Stimulated activated CD4-positive, alpha-beta T cell treated with anti-CD3 and anti-CD28 coated beads, TNF-alpha, amount 100 ng/mL, for 4 hours (primary cell): ENCODE measurements around the gene C1QTNF5.
"Not testable (repeated sequence)": the region's sequence is repeated elsewhere in the genome, so short reads cannot be mapped to it uniquely, and the experiment has no call there.

ENCODE experiments used
- DNase-seq, 3 experiments: peaks; one replicate each; pipeline ENCODE4 v3.0.0-alpha.2; 2020; ENCODE audit warnings: low read depth in 3 of 3

Gene C1QTNF5, protein sequence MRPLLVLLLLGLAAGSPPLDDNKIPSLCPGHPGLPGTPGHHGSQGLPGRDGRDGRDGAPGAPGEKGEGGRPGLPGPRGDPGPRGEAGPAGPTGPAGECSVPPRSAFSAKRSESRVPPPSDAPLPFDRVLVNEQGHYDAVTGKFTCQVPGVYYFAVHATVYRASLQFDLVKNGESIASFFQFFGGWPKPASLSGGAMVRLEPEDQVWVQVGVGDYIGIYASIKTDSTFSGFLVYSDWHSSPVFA

DNA sequence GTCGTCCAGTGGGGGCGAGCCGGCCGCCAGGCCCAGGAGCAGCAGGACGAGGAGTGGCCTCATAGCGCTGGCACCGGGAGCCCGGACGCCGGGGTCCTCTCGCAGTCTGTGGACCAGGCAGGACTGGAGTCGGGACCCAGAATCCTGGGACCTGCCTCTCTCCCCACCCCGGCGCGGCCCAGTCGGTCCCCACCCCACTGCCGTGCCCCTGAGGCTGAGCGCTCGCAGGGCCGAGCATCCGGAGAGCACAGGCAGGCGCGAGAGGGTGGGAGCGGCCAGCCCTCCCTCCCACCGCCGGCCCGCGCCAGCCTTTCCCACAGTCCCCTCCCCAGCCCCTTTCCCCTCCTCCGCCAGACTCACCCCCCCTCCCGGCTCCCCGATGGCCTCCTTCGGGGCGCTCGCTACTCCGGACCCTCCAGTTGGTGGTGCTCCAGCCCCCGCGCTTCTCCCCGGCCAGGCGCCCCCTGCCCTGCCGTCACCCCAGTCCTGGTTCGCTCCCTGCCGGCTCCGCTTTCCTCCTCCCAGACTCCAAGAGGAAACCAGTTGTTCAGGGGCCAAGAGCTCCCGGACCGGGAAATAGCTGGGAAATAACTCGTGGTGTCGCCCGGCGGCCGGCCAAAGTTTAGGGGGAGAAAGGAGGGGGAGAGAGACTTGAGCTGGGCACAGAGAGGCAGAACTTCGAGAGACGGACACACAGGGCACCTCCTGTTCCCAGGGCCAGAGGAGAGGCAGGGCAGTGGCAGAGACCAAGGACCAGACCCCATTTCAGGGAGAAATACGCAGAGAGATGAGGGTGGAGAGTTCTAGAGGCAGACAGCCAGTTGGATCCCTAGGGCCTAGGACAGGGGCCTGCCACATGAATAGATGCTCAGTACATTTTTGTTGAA, at the start of gene C1QTNF5:
Gene C1QTNF5 (minus strand): TSS at position 549 of the 887 bp plus-strand sequence. CDS start 486 bp downstream, at position 63.
- no peak for DNase-seq

DNA sequence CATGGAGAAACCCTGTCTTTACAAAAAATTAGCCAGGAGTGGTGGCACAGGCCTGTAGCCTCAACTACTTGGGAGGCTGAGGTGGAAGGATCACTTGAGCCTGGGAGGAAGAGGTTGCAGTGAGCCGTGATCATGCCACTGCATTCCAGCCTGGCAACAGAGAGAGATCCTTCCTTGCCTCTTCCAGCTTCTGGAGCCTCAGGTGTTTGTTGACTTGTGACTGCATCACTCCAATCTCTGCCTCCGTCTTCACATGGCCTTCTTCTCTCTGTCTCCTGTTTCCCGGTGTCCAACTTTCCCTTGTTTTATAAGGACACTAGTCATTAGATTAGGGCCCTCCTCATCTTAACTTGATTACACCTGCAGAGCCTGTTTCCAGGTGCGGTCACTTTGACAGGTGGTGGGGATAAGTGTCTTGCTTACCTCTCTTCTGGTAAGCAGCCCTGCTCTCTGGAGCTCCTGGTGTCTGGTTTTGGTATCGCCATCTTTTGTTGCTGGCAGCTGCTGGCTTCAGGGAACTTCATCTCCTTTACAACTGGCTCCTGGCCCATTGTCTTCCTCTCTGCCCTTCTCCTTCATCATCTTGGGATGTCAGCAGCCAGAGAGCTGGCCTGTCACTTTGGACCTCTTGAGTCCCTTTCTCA, 49.0 kb upstream of the C1QTNF5 start:
- no peak for DNase-seq

DNA sequence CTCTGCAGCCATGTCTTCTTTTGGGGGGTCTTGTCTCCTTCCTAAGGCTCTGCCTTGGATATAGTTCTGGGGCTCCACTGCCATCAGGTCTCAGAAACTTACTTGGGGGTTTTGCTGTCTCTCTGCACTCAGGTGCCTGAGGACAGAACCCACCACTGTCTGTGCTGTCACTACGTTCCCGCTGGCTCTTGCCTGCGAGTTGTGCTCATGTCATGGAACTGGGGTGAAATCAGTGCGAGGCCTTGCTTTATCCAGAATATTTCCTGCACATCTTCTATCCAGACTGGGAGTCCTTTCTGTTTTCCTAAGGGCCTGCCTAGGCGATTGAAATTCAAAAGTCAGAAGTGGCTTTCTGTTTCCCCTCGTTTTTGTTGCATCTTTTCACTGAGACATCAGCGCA, 47.4 kb upstream of the C1QTNF5 start:
- no peak for DNase-seq

DNA sequence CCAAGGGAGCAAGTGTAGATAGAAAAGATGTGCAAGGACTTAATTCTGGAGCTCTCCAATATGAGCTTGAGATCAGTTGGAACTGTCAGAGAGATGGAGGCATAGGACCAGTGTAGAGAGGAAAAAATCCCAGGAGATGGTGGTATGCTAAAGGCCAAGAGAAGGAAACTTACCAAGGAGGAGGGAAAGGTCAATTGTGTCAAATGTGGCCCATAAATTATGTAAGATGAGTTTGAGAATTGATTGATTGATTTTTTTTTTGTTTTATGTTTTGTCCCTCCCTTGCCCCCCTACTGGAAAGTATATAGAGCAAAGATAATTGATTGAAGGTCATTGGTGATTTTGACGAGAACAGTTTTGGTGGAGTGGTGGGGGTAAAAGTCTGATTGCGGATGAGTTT, 43.6 kb upstream of the C1QTNF5 start:
- no peak for DNase-seq

DNA sequence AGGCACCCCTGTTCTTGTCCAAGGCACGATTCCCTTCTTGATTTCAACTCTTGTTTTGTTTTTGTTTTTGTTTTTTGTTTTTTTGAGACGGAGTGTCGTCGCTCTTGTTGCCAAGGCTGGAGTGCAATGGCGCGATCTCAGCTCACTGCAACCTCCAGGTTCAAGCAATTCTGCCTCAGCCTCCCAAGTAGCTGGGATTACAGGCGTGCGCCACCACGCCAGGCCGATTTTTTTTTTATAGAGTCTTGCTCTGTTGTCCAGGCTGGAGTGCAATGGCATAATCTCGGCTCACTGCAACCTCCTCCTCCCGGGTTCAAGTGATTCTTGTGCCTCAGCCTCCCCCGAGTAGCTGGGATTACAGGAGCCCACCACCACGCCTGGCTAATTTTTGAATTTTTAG, 41.8 kb upstream of the C1QTNF5 start:
- not testable (repeated sequence) for DNase-seq

DNA sequence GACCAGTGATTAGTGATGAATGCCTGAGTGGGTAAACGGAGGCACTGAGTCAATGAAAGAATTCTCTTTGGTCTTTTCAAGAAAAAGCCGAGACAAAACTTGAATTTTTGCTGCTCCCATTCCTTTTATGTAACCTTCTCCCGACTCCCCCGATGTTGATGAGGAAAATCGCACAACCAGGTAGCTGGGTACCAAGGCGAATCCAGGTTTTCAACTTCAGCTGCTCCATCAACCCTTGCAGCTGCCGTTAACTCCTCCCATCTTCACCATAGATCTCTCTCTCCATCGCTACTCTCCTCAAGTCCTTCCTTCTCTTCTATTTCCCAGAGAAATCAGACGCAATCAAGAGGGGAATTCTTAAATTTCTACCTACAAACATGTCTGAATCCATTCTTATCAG, 41.4 kb upstream of the C1QTNF5 start:
- DNase-seq: no peak

DNA sequence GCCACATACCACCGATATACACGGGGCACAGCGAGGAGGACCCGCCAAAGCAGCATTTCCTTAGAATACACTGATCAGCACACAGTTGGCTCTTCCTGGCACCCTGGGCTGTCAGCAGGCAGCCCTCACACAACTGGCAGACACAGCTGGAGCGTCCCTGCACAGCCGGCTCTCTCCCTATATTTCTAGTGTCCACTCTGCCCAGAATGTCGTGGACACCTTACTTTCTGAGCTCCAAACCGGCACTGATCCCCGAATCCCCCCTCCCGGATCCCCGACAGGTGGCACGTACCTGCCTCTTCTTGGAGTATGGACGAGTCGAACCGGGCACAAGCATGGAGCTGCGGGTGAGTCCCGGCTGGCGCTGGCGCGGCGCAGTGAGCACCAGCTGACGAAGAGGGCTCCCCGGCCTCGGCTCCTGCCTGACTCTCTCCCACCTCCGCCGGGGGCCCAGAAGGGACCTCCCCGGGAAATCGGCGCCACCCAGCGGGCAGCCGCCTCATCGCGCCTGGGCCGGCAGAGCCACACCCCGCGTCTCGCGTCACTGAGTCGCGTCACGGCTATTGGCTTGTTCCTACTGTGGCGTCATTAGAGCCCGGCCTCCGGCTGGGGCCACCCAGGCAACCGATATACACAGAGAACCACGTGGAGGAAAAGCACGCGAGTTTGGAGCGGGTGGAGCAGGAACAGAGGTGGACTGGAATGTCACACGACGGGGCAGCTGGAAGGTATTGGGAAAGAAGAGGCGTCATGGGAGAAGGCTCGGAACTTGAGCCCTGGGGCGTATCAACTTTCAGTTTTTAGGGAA, 40.7 kb upstream of the C1QTNF5 start, which contains the start of gene USP2:
Gene USP2 (minus strand): TSS at position 510 of the 808 bp plus-strand sequence. CDS start 8,210 bp downstream, outside the sequence.
- peak; percentile 94 to 98 (median 95) for DNase-seq

DNA sequence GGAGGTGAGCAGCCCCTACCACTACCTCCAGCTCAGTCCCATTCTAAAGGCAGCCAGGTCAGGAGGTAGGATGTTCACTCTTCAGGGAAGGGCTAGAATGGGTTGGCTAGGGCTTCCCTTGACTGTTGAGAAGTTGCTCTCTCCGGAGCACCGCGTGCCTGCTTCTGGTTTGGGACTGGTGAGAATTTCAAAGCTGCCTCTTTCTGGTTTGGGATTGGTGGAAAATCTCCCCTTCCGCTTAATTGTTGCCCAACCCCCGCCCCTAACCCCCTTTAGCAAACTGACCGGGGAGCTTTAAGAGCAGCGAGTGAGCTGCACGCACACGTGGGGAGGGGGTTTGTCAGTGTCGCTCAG, 40.1 kb upstream of the C1QTNF5 start:
- no peak for DNase-seq

DNA sequence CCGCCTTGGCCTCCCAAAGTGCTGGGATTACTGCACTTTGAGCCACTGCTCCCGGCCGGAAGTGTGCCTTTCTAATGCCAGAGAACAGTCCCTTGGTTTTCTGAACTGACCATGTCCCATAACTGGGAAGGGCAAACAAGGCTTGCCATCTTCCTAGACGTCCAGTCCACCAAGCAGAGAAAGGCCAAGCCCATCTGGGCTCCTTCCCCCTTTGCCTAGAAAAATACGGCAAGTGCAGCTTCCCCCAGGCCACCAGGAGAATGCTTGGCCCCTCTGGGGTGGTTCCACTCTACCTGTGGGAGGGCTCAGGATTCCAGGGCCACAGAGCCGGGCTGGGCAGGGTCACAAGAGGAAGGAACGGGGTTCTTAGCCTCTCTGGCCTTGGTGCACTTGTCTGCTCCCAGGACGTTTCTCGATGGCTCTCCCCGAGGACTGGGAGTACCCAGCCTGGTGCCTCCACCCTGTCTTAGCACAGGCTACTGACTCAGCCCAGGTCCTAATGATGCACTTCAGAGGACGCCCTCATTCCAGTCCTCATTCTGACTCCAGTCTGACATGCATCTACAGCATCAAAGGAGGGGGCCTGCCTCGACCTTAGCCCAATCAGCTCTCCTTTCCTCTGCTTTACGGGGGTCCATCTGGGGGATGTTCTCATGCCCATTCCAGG, 39.6 kb upstream of the C1QTNF5 start:
- DNase-seq: no peak

DNA sequence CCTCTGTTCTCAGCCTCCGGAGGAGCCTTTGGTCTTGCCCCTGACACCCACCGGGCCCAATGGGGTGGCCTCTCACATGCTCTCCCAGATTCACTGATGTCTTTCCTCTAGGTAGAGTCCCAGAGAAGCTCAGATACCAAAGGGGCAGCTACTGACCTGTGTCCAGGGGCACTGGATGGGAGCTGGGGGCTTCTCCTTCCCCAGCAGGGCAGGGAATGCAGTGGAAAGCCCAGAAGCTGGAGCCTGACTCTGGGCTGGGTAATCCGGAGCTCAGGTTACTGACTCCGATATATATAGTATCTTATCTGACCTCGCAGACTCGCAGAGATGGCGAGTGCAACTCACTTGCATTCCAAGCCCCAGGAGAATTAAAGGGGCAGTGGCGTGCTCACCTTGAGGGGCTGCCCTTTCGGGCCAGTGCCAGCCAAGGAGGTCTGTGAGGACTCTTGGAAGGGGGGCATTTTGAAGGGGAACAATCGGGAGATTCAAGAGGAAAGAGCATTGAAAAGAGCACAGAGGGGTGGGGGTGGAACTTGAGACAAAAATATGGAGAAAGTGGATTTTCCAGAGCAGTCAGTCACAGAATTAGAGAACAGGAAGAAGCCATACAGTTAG, 38.3 kb upstream of the C1QTNF5 start:
- DNase-seq: no peak

DNA sequence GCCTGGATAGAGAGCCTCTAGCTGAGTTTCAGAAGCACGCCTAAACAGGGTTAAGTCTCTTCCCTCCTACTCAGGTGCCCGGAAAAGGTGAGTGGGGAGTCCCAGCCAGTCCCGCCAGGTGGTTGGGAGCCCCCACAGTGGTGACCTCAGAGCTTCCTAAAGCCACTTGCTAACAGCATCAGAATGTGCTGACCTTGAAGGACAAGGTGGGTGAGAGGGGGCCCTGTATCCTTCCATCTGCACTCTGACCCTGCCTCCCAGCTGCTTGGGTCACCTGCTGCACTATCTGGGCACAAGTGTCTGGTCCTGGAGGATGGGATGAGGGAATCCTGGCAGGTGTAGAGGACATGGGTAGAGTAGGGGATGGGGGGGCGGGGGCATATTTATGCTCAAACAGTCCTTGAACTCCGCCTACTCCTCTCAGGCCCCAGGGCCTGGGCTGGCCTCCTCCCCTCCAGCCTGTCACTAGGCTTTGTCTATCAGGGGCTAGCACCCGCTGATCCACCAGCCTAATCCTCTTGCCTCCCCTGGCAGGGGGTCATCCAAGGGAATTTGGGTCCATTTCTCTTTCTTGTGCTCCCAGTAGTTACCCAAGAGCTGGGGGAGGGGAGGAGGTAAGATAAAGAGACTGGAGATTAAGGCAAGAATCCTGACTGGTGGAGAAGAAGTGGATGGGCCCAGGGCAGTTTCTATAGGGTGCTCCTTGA, 37.4 kb upstream of the C1QTNF5 start:
- DNase-seq: no peak

DNA sequence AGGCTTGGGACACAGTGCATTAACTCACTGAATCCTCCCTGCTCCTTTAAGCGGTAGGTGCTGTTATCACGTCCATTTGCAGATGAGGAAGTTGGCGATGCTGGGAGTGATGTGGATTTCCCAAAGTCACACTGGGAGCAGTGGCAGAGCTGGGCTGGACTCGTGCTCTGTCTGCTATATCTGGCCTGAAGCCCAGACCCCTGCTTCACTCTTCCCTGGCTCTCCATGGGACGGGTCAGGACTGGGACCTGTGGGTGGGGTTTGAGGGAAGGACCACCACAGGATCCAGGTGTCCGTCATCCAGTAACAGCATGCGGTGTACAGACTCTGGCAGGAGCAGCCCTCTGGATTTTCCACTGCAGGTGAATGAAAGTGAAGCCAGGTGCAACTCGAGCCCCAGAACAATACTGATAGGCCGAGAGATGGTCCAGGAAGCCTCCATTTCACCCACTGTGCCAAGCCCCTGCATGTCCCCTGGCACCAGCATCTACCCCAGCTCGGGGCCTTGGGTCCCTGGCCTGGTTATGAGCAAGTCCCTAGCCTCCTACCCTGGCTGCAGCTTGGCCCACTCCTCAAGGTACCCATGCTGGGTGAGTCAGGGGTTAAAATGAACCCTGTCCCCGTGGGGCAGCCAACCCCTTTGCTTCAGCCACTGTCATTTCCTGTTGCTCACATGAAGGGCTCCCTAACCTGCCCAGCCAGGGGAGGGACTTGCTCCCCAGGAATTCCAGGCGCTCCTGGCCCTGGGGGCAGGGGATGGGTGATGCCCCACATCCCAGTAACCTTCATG, 36.6 kb upstream of the C1QTNF5 start:
- no peak for DNase-seq

DNA sequence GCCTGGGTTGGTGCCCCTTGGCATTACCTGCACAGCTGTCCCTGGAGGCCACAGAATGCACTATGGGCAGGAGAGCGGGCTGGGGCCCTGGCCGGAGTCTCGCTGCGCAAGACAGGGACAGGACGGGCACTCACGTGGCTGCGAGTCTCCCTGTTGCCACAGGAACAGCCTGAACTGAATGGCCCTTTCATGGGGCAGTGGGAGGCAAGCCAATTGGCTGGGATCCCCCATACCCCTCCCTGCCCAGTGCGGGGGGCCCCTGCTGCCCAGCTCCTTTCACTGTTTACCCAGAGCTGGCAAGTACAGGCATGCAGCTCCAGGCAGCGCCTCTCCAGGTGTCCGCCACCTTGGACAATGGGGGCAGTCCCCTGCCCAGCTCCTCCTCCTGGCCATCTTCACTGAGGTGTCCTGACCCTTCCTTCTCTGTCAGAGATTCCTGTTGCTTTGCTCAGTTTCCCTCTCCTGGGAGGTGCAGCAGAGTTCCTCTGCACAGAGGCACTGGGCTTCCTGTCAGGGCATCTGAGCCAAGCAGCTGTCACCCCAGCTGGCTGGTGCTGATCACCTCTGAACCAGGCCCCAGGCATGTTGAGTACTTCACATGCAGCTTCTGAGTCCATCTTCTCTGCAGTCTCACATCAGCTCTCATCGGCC, 35.6 kb upstream of the C1QTNF5 start:
- DNase-seq: no peak

DNA sequence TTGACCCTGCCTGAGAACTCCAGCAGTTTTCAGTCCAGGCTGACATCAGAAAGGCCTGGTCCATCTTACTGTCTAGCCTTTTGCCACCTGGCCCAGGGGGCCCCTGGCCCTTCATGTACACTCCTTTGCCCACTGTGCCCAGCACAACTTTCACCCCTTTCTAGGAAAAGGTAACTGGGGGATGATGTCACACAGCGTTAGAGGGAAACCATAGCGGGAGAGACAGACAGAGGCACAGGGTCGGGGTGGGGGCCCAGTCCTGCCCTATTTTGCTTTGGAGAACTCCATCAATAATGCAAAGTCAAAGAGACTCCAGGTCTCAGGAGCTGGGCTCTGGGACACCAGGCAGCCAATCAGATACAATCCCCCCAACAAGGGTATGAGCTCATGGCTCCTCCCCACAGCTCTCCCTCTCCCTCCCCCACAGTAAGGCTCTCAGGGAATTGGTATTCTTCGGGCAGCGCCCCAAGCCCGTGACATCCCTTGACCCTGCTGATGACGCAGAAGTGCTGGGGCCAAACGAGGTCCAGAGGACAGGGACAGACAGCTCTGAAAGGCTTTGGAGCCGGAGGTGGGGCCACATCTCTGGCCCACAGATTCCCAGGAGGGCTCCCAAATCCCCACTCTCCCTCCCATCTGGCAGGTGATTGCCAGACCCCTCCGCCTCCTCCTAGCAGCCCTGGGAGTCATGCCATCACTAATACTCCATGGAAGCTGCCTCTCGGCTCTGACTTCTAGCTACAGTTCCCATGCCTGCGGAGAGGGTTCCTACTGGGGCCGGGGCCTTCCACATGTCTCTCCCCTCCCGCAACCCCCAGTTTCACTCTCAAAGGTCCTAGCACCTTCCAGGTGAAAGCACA, 34.9 kb upstream of the C1QTNF5 start:
- no peak for DNase-seq

DNA sequence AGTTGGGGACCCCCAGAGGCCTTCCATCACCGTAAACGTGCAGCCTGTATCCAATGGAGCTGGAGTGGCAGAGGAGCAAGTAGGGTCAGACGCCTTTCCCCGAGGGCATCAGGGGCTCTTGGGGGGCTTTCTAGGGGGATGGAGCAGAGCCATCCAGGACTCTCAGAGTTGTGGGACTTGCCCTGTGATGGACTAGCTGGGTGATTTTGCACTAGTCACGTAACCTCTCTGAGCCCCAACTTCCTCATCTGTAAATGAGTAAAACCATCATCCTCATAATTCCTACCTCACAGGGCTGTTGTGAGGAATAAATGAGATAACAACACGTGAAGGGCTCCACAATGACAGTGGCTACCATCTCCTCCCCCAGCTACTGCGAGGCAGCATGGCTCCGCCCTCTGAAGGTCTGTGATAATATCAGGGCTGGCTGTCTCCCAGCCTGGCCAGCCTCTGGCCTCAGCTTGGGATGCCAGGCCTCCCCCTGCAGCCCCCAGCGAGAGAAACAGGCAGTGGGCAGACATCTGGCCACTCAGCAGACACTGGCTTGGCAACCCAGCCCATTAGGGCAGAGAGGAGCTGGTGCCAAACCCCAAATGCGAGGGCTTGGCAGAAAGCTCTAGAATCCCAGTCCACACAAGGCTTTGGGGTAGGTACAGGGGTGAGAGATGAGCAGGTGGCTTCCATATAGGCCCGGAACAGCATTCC, 34.1 kb upstream of the C1QTNF5 start:
- DNase-seq: no peak

DNA sequence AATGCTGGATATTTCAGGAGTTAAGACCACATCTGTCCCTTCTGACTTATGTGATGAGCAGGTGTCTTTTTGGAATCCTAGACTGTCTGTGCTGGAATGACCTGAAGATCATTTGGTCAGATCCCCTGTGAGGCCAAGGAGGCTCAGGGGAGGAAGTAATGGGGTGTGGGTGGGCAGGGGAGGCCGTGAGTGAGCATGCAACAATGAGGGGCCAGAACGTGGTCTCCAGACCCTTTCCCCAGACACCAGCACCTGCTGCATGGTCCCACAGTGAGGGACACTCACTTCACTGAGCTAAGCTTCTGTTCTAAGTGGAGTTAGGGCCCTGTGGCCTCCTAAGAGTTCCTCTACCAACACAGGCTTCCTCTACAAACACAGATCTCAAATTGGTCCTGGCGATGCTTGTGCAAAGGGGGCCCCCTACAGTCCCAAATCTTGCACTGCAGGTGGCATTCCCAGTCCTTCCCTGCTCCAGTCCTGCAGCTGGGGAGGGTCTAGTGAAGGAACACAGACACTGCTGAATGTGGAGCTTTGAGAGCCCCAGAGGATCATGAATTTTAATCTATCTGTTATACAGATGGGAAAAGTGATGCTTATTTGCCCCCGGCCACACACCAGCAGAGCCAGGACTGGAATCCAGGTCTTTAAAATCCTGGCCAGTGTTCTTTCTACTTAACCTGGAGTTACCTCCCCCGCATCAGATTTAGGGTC, 33.4 kb upstream of the C1QTNF5 start:
- no peak for DNase-seq
